H1 (cell line): ENCODE results near the gene KIFBP. TPM values are rescaled to one million over a fixed set of nuclear protein-coding genes. Genes with fewer than 3 reads are reported as not detected.

Source experiments
- CTCF ChIA-PET: fragments of 300-600 bp; sonication (Branson Sonifier 250); formaldehyde crosslinking; loops from one replicate; lab custom pipeline; 2021; ENCODE audit not compliant: partially characterized antibody; lab: Charles Lee
- POLR2A ChIA-PET: fragments of 300-600 bp; sonication (Branson Sonifier 250); formaldehyde crosslinking; loops from one replicate; lab custom pipeline; 2021; ENCODE audit warnings: inconsistent platforms; ENCODE audit not compliant: partially characterized antibody; lab: Charles Lee
- DNase-seq, 2 experiments: peaks; one replicate each; pipeline versions ENCODE4 v3.0.0 to v3.0.0-alpha.2; 2010 to 2022; ENCODE audit warnings: low spot score in 2 of 2, low read depth in 1 of 2, mixed read lengths in 1 of 2
- FAIRE-seq: peaks from 2 replicates; lab custom pipeline; 2011; peaks lifted over from hg19 to GRCh38; lab: Jason Lieb, UNC
- H2AFZ ChIP-seq: 2 replicates; pipeline ENCODE4 v1.8.1; 2012; ENCODE audit warnings: low read length, inconsistent platforms
- H2AK5ac ChIP-seq: 2 replicates; pipeline ENCODE4 v1.6.1; 2013; ENCODE audit warnings: low read depth, low read length
- H2BK120ac ChIP-seq: replicated peaks from 2 replicates; pipeline ENCODE3; 2013; ENCODE audit warnings: low read depth, low read length, inconsistent platforms
- H2BK12ac ChIP-seq: 2 replicates; pipeline ENCODE4 v1.6.1; 2013; ENCODE audit warnings: low read depth, low read length
- H2BK15ac ChIP-seq: 2 replicates; pipeline ENCODE4 v1.6.1; 2013; ENCODE audit warnings: low read length
- H2BK20ac ChIP-seq: 2 replicates; pipeline ENCODE4 v1.6.1; 2013; ENCODE audit warnings: low read length
- H2BK5ac ChIP-seq: 2 replicates; pipeline ENCODE4 v1.6.1; 2013; ENCODE audit warnings: low read depth, low read length
- H3K14ac ChIP-seq: 2 replicates; pipeline ENCODE4 v1.6.1; 2013; ENCODE audit warnings: inconsistent platforms; ENCODE audit not compliant: insufficient read length
- H3K18ac ChIP-seq: 2 replicates; pipeline ENCODE4 v1.6.1; 2013; ENCODE audit warnings: low read length; ENCODE audit errors: extremely low read depth
- H3K23ac ChIP-seq: 2 replicates; pipeline ENCODE4 v1.6.1; 2013; ENCODE audit warnings: inconsistent platforms; ENCODE audit not compliant: insufficient read length
- H3K23me2 ChIP-seq: 2 replicates; pipeline ENCODE4 v1.6.1; 2013; ENCODE audit warnings: low read depth, low read length
- H3K27ac ChIP-seq: 2 replicates; pipeline ENCODE4 v1.6.1; 2011; ENCODE audit warnings: low read depth, low read length, inconsistent platforms
- H3K27me3 ChIP-seq, 4 experiments: replicated peaks in 1 of 4; 1 replicate in 1 of 4; 2 replicates in 3 of 4; pipeline versions ENCODE4 v1.6.1 to v1.8.1; 2011 to 2013; ENCODE audit warnings: low read length in 3 of 4, mild to moderate bottlenecking in 3 of 4, inconsistent platforms in 2 of 4, mixed read lengths in 2 of 4, moderate library complexity in 1 of 4; ENCODE audit not compliant: control insufficient read depth in 3 of 4, insufficient read depth in 3 of 4; ENCODE audit errors: extremely low read depth in 1 of 4
- H3K36me3 ChIP-seq, 4 experiments: 2 replicates each; pipeline versions ENCODE4 v1.6.1 to v1.8.1; 2011 to 2013; ENCODE audit warnings: mild to moderate bottlenecking in 4 of 4, low read length in 3 of 4, moderate library complexity in 2 of 4, control low read depth in 1 of 4, inconsistent platforms in 1 of 4; ENCODE audit not compliant: insufficient read depth in 4 of 4, control insufficient read depth in 2 of 4
- H3K4ac ChIP-seq: replicated peaks from 2 replicates; pipeline ENCODE3; 2013; ENCODE audit warnings: low read length, low read depth, mixed read lengths, inconsistent platforms; ENCODE audit not compliant: insufficient read length
- H3K4me1 ChIP-seq, 4 experiments: replicated peaks in 1 of 4; 1 replicate in 1 of 4; 2 replicates in 3 of 4; pipeline versions ENCODE4 v1.6.1 to v1.8.1; 2011 to 2013; ENCODE audit warnings: low read length in 3 of 4, inconsistent platforms in 2 of 4, mixed read lengths in 1 of 4; ENCODE audit not compliant: insufficient read depth in 4 of 4, control insufficient read depth in 3 of 4
- H3K4me2 ChIP-seq, 2 experiments: 2 replicates each; pipeline versions ENCODE4 v1.6.1 to v1.8.1; 2011 to 2013; ENCODE audit warnings: low read depth in 2 of 2, low read length in 2 of 2, control low read depth in 1 of 2, inconsistent platforms in 1 of 2, mild to moderate bottlenecking in 1 of 2; ENCODE audit not compliant: insufficient read depth in 1 of 2
- H3K4me3 ChIP-seq, 4 experiments: fragments of 200-600, 300-600 bp in 1 of 4; sonication (generic), shearing (Covaris generic), sonication (Bioruptor Twin) in 1 of 4; 2 replicates each; pipeline versions ENCODE4 v1.5.1 to v1.8.1; 2011 to 2016; ENCODE audit warnings: low read length in 4 of 4, low read depth in 3 of 4, control low read depth in 2 of 4, inconsistent platforms in 2 of 4, mild to moderate bottlenecking in 2 of 4, mixed read lengths in 1 of 4, moderate library complexity in 1 of 4; ENCODE audit not compliant: insufficient read depth in 2 of 4; ENCODE audit errors: extremely low read depth in 1 of 4
- H3K56ac ChIP-seq: replicated peaks from 2 replicates; pipeline ENCODE3; 2013; ENCODE audit warnings: low read depth, mild to moderate bottlenecking, mixed read lengths, low read length, inconsistent platforms; ENCODE audit not compliant: insufficient read length
- H3K79me1 ChIP-seq: 2 replicates; pipeline ENCODE4 v1.6.1; 2013; ENCODE audit warnings: low read depth, low read length, control low read depth
- H3K79me2 ChIP-seq, 2 experiments: 2 replicates each; pipeline versions ENCODE4 v1.6.1 to v1.8.1; 2012 to 2013; ENCODE audit warnings: low read length in 2 of 2, mild to moderate bottlenecking in 2 of 2, inconsistent platforms in 1 of 2; ENCODE audit not compliant: insufficient read depth in 2 of 2, control insufficient read depth in 1 of 2
- H3K9ac ChIP-seq, 4 experiments: replicated peaks in 1 of 4; 1 replicate in 1 of 4; 2 replicates in 3 of 4; pipeline versions ENCODE4 v1.6.1 to v1.8.1; 2011 to 2013; ENCODE audit warnings: low read depth in 3 of 4, low read length in 3 of 4, control low read depth in 2 of 4, mild to moderate bottlenecking in 2 of 4, moderate library complexity in 2 of 4, inconsistent platforms in 1 of 4; ENCODE audit errors: extremely low read depth in 1 of 4
- H3K9me3 ChIP-seq, 2 experiments: 2 replicates each; pipeline versions ENCODE4 v1.6.1 to v1.8.1; 2012 to 2013; ENCODE audit warnings: mild to moderate bottlenecking in 2 of 2, moderate library complexity in 2 of 2, control low read depth in 1 of 2, inconsistent platforms in 1 of 2, low read depth in 1 of 2, low read length in 1 of 2, mixed read lengths in 1 of 2; ENCODE audit not compliant: insufficient read depth in 2 of 2
- H4K20me1 ChIP-seq, 2 experiments: replicated peaks in 1 of 2; 2 replicates each; pipeline versions ENCODE3 to v1.8.1; 2011 to 2013; ENCODE audit warnings: inconsistent platforms in 2 of 2, low read length in 2 of 2, mild to moderate bottlenecking in 1 of 2; ENCODE audit not compliant: insufficient read depth in 2 of 2, control insufficient read depth in 1 of 2
- H4K5ac ChIP-seq: 2 replicates; pipeline ENCODE4 v1.6.1; 2013; ENCODE audit warnings: low read length, low read depth, mixed read lengths, inconsistent platforms; ENCODE audit not compliant: insufficient read length
- H4K8ac ChIP-seq: 2 replicates; pipeline ENCODE4 v1.8.0; 2013; ENCODE audit warnings: mild to moderate bottlenecking, moderate library complexity, low read length, inconsistent platforms; ENCODE audit not compliant: insufficient read depth; ENCODE audit errors: extremely low read depth
- H4K91ac ChIP-seq: replicated peaks from 2 replicates; pipeline ENCODE3; 2013; ENCODE audit warnings: low read length, mixed read lengths, inconsistent platforms; ENCODE audit not compliant: insufficient read length
- BCL11A ChIP-seq, 2 experiments: IDR thresholded peaks; one replicate each; pipeline ENCODE4 v1.6.1; 2011; ENCODE audit warnings: low read depth in 2 of 2, low read length in 2 of 2, mild to moderate bottlenecking in 2 of 2
- CBX5 ChIP-seq: fragments of 300-800, 300-1000 bp; sonication (generic); IDR thresholded peaks from 2 replicates; pipeline ENCODE4 v1.7.1; 2016; ENCODE audit warnings: antibody characterized with exemption, low read length, low read depth
- EZH2 ChIP-seq: fragments of 200-600 bp; sonication (generic); IDR thresholded peaks from 2 replicates; pipeline ENCODE4 v1.7.1; 2012; ENCODE audit warnings: low read depth, mild to moderate bottlenecking, moderate library complexity, low read length, inconsistent platforms; ENCODE audit not compliant: severe bottlenecking
- GABPA ChIP-seq: IDR thresholded peaks from 2 replicates; pipeline ENCODE4 v1.6.1; 2011; ENCODE audit warnings: mild to moderate bottlenecking, low read length, moderate library complexity, borderline replicate concordance; ENCODE audit not compliant: insufficient read depth
- MAFK ChIP-seq: IDR thresholded peaks from 2 replicates; pipeline ENCODE4 v1.6.1; 2012; ENCODE audit warnings: low read depth, mild to moderate bottlenecking, improper control_type of control experiment, low read length
- POU5F1 ChIP-seq: IDR thresholded peaks from 2 replicates; pipeline ENCODE4 v1.6.1; 2011; ENCODE audit warnings: low read depth, mild to moderate bottlenecking, low read length, moderate library complexity
- RAD21 ChIP-seq, 2 experiments: IDR thresholded peaks in 1 of 2; conservative IDR thresholded peaks in 1 of 2; 2 replicates each; pipeline ENCODE4 v1.6.1; 2011; ENCODE audit warnings: low read depth in 2 of 2, low read length in 2 of 2, improper control_type of control experiment in 1 of 2, inconsistent platforms in 1 of 2, mild to moderate bottlenecking in 1 of 2, moderate library complexity in 1 of 2
- SIN3A ChIP-seq, 2 experiments: IDR thresholded peaks in 1 of 2; conservative IDR thresholded peaks in 1 of 2; 2 replicates each; pipeline ENCODE4 v1.6.1; 2011 to 2012; ENCODE audit warnings: low read length in 2 of 2, improper control_type of control experiment in 1 of 2, low read depth in 1 of 2, mild to moderate bottlenecking in 1 of 2
- SUZ12 ChIP-seq: fragments of 200-600 bp; sonication (generic); IDR thresholded peaks from 2 replicates; pipeline ENCODE4 v1.6.1; 2012; ENCODE audit warnings: mild to moderate bottlenecking, inconsistent platforms, low read length, moderate library complexity, mixed read lengths
- TAF7 ChIP-seq: optimal IDR thresholded peaks from 2 replicates; pipeline ENCODE3; 2011; ENCODE audit warnings: low read depth, mild to moderate bottlenecking, inconsistent platforms, low read length, moderate library complexity, borderline replicate concordance
- TEAD4 ChIP-seq: IDR thresholded peaks from 2 replicates; pipeline ENCODE4 v1.6.1; 2012; ENCODE audit warnings: low read depth, low read length, inconsistent platforms, mixed read lengths
- WGBS, 2 experiments: shearing (Covaris generic) in 1 of 2; methylation state at CpG; one replicate each; pipeline versions ENCODE4 v1.1.6 to v1.1.7; 2013 to 2015; ENCODE audit warnings: low lambda C conversion rate in 2 of 2, mixed read lengths in 2 of 2, inconsistent platforms in 1 of 2, low coverage in 1 of 2, missing lambda C conversion rate in 1 of 2; ENCODE audit not compliant: insufficient replicate concordance in 2 of 2, insufficient coverage in 1 of 2, insufficient read length in 1 of 2; ENCODE audit errors: extremely low coverage in 1 of 2, missing lambda C conversion rate in 1 of 2; 5-methylcytosine and 5-hydroxymethylcytosine counted together
- polyA plus RNA-seq, 7 experiments: library from polyadenylated mRNA; depleted of rRNA in 3 of 7; stranded (reverse) in 5 of 7; unstranded in 2 of 7; fragments of >200 nt in 5 of 7; fragments of 200-250 nt in 2 of 7; gene quantifications; 1 replicate in 5 of 7; 2 replicates in 1 of 7; 4 replicates in 1 of 7; pipeline versions ENCODE4 v1.2.1 to v1.2.3, GENCODE V29; 2011 to 2013; ENCODE audit warnings: missing spikeins in 2 of 7, mixed read lengths in 2 of 7
- total RNA-seq: library from RNA; stranded (reverse); fragmentation: NEBNext Ultra II Directional; extraction: Animal tissue kit (Norgen Biotek cat#: 25700); gene quantifications from 2 replicates; pipeline ENCODE4 v1.2.1, GENCODE V29; 2021
- TF ChIP-seq, protein P1 (sequence below): IDR thresholded peaks from 2 replicates; pipeline ENCODE4 v1.6.1; 2011; ENCODE audit warnings: low read length, improper control_type of control experiment

The KIFBP gene
- total and polyA plus RNA-seq, 2 of the 8 experiments (the other 6 are each of a cell fraction or from before 2014, with no cell fraction given) = 17.3 to 34.6 TPM

- no peaks in the 10 kb centered on the region for H3K23me2 ChIP-seq
- FAIRE-seq = no peak
- ChIA-PET CTCF (interaction anchor here (0.7 to 1.9 kb wide), 4 partner anchors 9 to 535 kb away, joined by 3 to 7 read pairs (median 5); no protein-coding TSS in a partner anchor), POLR2A (interaction anchor here (0.6 kb wide), 1 partner anchor 147 kb away, joined by 3 read pairs; no protein-coding TSS in a partner anchor)
- no peak overlapping the region for H3K27ac ChIP-seq
- H3K18ac ChIP-seq = no peak overlapping the region
- no peaks in the 10 kb centered on the region for H3K9me3 ChIP-seq
- no peak overlapping the region for H2AK5ac ChIP-seq
- H3K79me1 ChIP-seq = no peaks in the 10 kb centered on the region
- WGBS, 2 experiments = 86% methylated on average over 2 of the region's 2 CpGs; no CpG with 5 or more reads in 1 of the 2 experiments
- TF ChIP-seq TAF7 = no peak
- no peak for TF ChIP-seq TEAD4
- TF ChIP-seq POU5F1 = no peak
- no peak for TF ChIP-seq BCL11A (IDR thresholded peaks at IDR 0.05; ENCODE audit: low read depth in 2 of 2, low read length in 2 of 2)
- TF ChIP-seq SIN3A (conservative IDR thresholded peaks at IDR 0.05 in 1 of 2, IDR thresholded peaks at IDR 0.05 in 1 of 2; ENCODE audit: low read depth in 1 of 2, low read length in 2 of 2) = no peak
- no peak for TF ChIP-seq RAD21 (IDR thresholded peaks at IDR 0.05 in 1 of 2, conservative IDR thresholded peaks at IDR 0.05 in 1 of 2; ENCODE audit: low read depth in 2 of 2, low read length in 2 of 2)
- TF ChIP-seq MAFK = no peak
- TF ChIP-seq GABPA = no peak
- no peak for TF ChIP-seq EZH2
- TF ChIP-seq CBX5 = no peak
- no peak for TF ChIP-seq SUZ12
- TF ChIP-seq, protein P1, sequence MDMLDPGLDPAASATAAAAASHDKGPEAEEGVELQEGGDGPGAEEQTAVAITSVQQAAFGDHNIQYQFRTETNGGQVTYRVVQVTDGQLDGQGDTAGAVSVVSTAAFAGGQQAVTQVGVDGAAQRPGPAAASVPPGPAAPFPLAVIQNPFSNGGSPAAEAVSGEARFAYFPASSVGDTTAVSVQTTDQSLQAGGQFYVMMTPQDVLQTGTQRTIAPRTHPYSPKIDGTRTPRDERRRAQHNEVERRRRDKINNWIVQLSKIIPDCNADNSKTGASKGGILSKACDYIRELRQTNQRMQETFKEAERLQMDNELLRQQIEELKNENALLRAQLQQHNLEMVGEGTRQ = no peak
- no peak overlapping the region for H2BK15ac ChIP-seq
- H4K91ac ChIP-seq = no peak overlapping the region
- H4K8ac ChIP-seq = no peak overlapping the region
- H3K27me3 ChIP-seq = no peaks in the 10 kb centered on the region
- H3K4me2 ChIP-seq = no peak overlapping the region
- H3K56ac ChIP-seq = no peak overlapping the region
- no peak overlapping the region for H2BK12ac ChIP-seq
- H3K79me2 ChIP-seq = no peaks in the 10 kb centered on the region
- no peak overlapping the region for H3K14ac ChIP-seq
- H2AFZ ChIP-seq = no peak overlapping the region
- H3K36me3 ChIP-seq = no peaks in the 10 kb centered on the region
- no peak overlapping the region for H3K4ac ChIP-seq
- H3K4me1 ChIP-seq = peaks cover 0 to 5% (median 2%) of the 10 kb centered on the region in 4 experiments; a peak in 4 of 7 replicates
- no peak overlapping the region for H3K23ac ChIP-seq
- H2BK5ac ChIP-seq = no peak overlapping the region
- H4K5ac ChIP-seq = no peak overlapping the region
- H2BK120ac ChIP-seq = no peak overlapping the region
- H4K20me1 ChIP-seq = no peaks in the 10 kb centered on the region
- DNase-seq = no peak
- H2BK20ac ChIP-seq = no peak overlapping the region
- H3K9ac ChIP-seq = no peak overlapping the region
- H3K4me3 ChIP-seq = no peak overlapping the region
Measured at GRCh38 chr10:69055241-69055640, 66.6 kb downstream of the KIFBP start.
